SK-N-SH treated with all-trans-retinoic acid at 6 μM for 48 hours (cell line): Measurements from ENCODE around the gene PCA3.

Experiments used
- CSDC2 ChIP-seq: fragments of 250-450 bp; sonication (Bioruptor Pico); IDR thresholded peaks from 2 replicates; pipeline ENCODE4 v1.5.0; 2020; ENCODE audit warnings: mild to moderate bottlenecking, moderate library complexity
- GLIS3 ChIP-seq: fragments of 250-450 bp; sonication (Bioruptor Pico); IDR thresholded peaks from 2 replicates; pipeline ENCODE4 v1.5.0; 2020; ENCODE audit warnings: mild to moderate bottlenecking, moderate library complexity
- ISL1 ChIP-seq: fragments of 250-450 bp; sonication (Bioruptor Pico); IDR thresholded peaks from 2 replicates; pipeline ENCODE4 v2.1.2; 2022; ENCODE audit warnings: mild to moderate bottlenecking, moderate library complexity
- ZC3H10 ChIP-seq: fragments of 250-450 bp; sonication (Bioruptor Pico); IDR thresholded peaks from 2 replicates; pipeline ENCODE4 v1.5.1; 2021; ENCODE audit warnings: mild to moderate bottlenecking, moderate library complexity
- ZNF565 ChIP-seq: fragments of 450-650 bp; formaldehyde crosslinking; conservative IDR thresholded peaks from 2 replicates; pipeline ENCODE4 v1.5.0; 2020; ENCODE audit warnings: low read depth, mild to moderate bottlenecking, moderate library complexity
- ZNF70 ChIP-seq: fragments of 450-650 bp; formaldehyde crosslinking; IDR thresholded peaks from 2 replicates; pipeline ENCODE4 v1.5.0; 2020; ENCODE audit warnings: mild to moderate bottlenecking, moderate library complexity

- TF ChIP-seq ZNF565 (CRISPR knock-in tag) (no peak), GLIS3 (CRISPR knock-in tag) (no peak), ZC3H10 (CRISPR knock-in tag) (no peak), ISL1 (CRISPR knock-in tag) (no peak), CSDC2 (CRISPR knock-in tag) (no peak), ZNF70 (CRISPR knock-in tag) (no peak)
Measured at GRCh38 chr9:76784881-76785280, 20.6 kb downstream of the PCA3 start.
